Kidney capillary endothelial cell (primary cell): ENCODE data around the gene C1QL4.
A peak's percentile ranks its signal among the peaks of the same experiment; 100 is the strongest.

Experiments used
- DNase-seq: peaks from one replicate; pipeline ENCODE4 v3.0.0-alpha.2; 2018; ENCODE audit warnings: low spot score

C1QL4 gene

DNA sequence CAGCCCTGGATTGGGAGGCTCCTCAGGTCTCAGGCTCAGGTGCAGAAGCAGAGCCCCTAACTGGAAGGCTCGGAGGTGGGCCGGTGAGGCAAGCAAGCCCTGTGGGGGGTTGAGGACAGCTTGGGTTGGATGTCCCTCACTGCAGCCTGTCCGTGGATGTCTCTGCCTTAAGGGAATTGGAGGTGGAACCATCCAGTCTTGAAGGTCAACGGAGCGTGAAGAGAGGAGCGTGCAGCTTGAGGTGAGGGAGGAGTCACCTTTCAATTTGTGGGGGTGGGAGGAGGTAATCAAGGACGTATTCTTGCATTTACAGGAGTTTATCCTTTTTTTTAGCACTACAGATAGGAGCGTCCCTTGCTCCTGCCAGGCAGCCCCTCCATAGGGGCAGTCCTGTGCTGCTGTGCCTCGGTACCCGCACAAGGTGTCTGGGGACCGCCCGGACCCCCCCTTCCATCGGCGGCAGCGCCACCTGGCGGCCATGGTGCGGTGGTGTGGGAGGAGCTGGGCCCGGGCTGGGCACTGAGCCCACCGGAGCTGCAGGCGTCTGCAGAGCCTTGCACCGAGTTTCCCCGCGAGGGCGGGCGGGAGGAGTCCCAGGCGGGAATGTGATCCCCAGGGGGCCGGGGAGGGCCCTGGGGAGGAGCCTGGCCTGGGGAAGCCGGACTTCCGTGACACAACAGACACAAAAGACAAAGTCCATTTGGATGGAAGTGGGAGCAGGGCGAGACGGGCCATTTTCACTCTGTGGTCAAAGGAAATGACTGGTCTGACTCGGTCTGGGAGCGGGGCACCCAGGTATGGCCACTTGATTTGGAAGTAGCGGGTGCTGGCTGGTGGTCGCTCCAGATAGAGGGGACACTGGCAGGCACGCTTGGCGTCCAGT is 10.6 kb upstream of the C1QL4 start:
- DNase-seq, result peak; percentile 65

DNA sequence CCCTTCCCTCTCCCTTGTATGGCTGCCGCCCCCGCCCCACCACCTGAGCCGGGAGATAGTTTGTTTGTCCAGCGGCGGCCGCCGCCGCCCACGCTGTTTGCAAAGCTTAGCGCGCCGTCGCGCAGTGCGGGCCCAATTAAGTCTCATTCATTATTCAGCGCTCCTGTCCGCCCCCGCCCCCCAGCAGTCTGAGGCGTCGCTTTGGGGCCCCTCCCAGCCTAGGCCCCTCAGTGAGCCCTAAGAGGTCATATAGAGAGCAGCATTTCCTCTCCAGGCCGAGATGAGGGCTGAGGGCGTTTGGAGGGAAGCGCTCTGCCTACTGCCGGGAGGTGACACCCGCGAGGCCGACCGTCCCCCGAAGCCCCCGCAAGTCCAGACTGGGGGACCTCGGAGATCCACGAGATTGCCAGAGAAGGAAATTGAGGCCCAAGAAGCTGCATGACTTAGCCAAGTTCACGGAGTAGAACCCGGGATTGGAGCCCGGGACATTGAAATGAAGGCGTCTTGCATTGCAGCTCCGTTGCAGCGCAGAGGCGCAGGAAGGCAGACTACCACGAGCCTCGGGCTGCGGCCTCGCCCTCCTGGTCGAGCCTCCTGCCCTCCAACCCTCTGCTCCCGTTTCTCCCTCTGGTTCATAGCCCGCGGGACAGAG is 9.8 kb upstream of the C1QL4 start, which contains the start of gene DNAJC22:
Gene DNAJC22 (plus strand): TSS at position 230 of the 652 bp plus-strand sequence. CDS start 1,985 bp downstream, outside the sequence.
- no peak for DNase-seq

DNA sequence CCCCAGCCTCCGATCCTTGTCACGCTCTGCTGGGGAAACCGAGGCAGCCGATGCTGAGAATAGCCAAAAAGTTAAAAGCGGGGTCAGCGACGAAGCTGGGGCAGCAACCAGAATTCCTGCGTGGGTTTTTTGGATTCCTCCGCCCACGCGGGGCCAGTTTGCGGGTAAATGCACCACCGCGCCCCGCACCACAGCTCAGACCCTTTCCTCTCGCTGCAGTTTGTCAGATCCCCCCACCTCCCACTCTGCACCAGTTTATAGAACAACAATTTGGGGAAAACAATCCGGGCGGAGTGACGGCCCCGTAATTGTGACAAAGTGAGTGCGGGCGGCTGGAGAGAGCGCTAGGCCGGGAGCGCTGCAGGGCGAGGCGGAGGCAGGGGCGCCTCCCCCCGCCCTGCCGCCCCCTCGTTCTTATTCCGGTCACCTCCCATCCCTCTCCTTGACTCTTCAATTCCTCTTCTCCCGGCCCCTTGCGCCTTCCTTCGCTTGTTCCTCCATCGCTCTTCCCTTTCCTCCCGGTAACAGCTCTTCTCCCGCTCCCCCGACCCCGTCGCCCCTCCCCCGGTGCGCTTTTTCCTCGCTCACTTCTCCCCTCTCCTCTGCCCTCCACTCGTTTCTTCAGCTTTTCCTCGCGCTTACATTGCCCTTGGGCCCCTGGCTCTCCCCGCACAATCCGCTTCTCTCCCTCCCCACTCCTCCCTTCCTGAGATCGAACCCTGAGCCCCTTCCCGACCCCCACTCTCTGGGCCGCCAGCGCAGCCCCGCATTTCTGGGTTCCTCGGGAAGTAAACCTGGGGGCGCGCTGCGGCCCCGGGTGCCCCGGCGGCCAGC is 9.1 kb upstream of the C1QL4 start:
- DNase-seq, result no peak

DNA sequence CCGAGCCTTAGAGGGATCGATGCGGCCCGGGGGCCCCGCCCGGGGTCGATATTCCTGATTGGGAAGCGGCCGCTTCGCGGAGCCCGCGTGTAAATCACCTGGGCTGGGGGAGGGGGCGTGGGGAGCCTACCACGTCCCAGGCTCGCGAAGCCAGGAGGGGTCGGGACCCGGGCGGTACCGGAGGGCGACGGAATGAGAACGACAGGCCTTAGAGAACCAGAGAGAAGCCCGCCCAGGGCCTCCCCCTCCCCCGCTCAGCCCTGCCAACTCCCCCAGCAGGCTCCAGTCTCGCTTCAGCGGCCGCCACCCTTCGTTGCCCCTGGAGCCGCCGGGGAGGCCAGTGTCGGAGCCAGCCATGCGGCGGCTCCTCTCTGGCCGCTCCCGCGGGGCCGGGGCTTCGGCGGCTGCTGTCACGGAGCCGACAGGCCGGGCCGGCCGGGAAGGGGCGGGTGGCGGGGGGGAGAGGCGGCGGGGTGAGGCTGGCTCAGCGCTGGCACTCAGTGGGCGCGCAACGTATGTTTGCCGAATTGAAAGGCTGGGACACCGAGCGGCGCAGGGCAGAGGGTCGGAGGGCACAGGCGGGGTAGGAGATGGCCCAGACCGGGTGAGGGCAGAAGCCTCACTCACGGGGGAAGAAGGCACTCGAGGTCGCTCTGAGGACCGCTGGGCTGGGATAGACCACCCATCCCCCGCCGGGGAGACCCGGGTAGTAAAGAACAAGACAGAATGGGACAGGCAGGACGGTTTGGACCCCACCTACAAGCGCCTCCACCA is 8.2 kb upstream of the C1QL4 start:
- DNase-seq, result no peak

DNA sequence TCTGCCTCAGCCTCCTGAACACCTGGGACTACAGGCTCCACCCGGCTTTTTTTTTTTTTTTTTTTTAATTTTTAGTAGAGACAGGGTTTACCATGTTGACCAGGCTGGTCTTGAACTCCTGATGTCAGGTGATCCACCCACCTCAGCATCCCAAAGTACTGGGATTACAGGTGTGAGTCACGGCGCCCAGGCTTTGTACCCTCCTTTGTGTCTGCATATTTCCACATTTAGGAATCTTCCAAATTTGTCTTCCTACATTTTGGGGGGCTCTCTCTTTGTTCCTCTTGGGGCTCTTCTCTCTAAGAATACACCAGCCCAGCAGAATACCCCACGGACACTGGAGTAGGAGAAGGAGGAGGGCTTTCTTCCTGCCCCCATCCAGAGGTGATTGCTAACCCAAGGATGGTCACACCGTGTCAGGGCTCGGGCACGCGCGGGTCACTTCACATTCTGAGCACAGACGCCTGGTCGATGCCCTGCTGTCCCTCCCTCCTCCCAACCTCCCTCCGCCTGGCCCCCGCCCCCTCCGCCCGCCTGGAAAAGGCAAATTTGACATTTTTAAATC is 7.6 kb upstream of the C1QL4 start:
- DNase-seq, result no peak

DNA sequence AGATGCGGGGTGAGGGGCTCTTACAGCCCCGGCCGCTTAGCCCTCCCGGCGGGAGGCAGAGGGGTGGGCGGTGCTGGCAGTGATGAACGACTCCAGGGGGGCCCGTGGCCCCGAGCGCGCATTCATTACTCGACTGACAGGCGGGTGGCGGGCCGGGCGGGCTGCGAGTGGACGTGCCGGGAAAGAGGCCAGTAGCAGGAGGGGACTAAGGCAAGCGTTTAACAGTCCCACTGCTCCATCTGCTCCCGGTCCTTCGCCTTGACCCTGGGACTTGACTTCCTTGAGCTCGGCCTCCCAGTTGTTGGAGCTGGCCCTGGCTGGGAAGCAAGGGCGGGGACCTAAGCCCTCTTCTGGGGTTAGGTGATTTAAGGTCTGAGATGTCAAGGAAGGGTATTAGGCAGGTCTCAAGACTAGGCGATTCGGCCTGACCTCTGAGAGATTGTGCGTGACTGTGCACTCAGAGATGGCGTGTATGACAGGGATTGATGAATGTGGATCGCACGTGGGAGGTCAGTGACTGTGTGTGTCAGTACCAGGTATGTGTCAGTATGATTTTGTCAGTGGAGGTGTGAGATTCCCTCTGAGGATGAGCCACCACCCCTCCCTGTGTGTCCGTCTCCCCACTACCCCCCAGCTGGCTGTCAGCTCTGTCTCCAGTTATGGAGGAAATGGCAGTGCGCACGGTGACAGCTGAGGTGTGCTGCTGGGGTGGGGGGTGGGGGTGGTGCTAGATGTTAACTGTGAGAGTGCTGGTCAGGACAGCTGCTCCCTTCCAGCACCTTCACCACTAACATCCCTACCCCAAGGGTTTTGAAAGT is 6.1 kb upstream of the C1QL4 start:
- DNase-seq, result no peak

DNA sequence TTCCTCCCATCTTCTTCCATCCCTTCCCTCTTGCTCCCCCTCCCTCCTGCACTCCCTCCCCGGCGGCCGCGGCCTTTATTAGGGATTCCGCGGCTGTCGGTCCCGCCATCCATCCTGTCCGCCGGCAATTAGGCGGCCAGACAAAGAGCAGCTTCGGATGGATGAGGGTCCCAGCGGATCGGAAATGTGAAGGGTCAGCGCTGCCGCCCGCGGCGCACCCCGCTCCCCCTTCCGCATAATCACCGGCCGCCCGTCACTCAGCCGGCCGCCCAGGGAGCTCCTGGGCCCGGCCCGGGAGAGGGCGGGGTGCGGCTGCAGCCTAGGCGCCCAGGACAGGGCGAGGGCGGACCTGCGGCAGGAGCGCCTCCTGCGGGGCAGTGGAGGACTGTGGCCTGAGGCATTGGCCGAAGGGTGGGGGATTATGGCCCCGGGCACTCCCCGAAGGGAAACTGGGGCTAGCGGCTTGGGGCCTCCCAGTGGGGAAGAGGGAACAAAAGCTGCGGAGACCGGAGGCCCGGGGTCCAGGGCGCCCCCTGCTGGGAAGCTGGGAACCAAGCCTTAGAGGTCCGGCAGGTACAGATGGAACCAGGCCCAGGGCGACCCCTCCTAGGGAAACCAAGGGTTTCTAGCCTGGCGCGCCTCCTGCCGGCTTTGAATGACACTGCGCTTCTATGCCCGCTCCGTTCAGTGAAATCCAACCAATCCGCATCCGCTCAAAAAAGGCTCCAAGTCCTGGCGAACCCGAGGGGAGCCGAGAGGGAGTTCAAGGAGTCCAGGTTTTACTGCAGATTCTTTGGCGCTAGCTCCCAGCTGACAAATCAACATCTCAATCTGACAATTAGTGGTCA is 5.3 kb upstream of the C1QL4 start:
- no peak for DNase-seq

DNA sequence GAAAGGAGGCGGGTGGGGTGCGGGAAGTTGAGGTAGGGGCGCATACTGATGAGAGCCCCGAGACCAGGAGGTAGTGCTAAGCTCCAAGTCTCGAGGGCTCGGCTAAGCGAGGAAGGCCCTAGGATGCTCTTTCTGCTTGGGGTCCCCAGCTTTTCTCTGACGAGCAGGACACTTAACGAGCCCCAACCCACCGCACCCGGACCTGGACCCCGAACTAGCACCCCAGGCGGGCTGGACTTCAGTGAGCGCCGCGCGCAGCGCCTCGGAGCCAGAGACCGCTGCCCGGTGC is 4.7 kb upstream of the C1QL4 start:
- DNase-seq, result no peak

DNA sequence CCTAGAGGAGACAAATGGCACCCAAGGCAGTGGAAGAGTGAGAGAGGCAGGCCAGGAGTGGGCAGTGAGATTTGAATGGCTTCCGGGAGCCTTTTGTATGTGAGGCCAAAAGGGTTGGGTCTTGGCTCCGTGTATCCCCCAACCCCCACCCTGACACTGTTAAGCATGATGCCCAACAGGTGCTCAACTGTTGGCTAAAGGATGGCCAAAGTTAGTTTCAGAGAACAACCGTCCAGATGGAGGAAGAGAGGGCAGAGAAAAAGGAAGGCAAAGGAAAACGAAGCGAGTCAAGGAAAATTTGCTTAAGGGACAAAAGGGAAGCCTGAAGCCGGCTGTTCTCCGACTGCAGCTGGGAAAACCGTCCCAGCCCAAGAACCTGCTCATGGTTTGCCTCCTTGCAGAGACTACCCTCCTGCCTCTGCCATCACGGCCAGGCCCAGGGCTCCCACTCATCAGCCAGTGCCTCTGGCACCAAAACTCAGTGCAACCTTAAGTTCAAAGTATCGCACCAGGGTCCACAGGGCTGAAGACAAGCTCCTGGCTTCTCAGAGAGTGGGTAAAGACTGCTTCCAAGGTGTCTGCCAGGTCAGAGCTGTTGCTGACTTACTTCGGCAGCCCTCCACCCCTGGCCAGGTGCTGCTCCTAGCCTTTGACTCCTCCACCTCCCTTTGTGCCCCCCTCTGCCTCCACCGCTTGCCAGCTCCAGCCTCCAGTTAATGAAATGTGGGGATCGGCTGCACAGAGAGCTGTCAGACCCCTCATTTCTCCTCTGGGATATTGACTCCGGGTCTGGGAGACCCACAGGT is 4.2 kb upstream of the C1QL4 start:
- DNase-seq, result no peak

DNA sequence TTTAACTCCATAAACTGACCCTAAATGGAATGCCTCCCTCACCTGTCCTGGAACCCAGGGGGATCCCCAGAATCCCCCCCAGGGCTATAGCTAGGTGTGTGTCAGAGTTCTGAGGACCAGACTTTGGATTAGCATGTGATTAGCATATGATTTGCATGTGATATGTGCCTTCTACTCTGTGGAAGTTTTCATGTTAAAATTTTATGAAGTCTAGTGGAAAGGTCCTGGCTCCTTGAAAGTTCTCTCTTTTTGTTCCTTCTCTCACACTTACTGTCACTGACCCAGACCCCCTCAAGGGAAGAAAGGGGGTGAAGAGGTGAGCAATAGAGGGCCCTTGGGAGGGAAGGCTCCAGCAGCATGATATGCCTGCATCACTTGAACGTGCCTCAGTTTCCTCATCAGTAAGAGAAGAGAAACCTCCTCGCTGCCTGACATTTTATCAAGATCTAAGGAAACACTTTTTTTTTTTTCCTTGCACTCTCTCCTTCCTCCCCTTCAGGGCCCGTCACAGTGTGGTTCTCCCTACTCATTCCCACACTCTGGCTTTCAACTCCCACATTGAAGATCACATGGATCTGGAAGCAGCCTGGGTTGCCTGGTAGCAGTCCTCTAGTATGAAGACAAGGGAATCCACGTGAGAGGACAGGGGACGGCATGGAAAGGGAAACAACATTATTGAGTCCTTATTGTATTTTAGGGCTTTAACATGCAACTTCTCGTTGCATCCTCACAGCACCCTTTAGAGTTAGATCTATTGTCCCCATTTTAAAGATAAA is 3.3 kb upstream of the C1QL4 start:
- no peak for DNase-seq

DNA sequence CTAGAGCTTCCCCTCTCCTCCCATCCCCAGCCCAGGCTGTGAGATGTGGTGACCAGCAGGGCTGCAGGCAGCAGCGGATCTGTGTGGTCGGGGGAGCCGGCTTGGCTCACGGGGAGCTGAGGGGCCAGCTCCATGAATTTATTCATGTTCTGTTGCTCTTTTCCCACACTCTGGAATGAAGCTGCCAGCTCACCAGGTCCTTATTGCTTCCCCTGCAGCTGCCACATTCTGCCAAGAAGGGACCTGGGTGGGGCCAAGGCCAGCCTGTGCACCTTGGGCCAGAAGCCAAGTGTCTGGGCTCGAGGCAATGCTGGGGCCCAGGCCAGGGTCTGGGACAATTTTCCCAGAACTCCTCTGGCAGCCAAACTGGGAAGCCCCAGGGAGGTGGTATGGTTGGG is 2.5 kb upstream of the C1QL4 start:
- DNase-seq, result no peak

DNA sequence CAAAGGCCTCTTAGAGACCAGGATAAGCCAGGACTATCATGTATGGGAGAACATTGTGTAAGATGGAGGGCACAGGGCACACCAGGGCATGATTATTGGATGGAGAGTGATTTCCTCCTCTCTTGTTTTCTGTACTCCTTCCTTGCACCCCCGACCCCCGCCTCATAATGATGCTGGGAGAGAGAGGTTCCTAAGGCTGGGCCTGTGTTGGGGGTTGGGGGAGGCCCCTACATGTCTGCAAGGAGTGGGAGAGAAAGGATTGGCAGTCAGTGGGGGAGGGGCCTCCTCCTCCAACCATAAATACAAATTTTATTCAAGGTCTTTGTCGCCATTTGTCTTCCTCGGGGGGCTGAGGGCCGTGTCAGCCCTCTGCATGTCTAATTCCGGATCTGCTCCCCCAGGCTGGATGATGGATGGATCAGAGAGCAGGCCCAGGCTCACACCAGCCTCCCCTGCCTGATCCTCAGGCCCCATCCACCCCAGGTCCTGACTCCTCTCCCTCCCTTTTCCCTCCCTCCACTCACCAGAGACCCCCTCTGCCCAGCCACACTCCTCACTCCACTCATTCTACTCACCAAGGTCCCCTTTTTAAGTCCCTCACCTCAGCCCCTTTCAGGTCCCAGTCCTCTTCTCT is 2.0 kb upstream of the C1QL4 start:
- DNase-seq, result no peak

DNA sequence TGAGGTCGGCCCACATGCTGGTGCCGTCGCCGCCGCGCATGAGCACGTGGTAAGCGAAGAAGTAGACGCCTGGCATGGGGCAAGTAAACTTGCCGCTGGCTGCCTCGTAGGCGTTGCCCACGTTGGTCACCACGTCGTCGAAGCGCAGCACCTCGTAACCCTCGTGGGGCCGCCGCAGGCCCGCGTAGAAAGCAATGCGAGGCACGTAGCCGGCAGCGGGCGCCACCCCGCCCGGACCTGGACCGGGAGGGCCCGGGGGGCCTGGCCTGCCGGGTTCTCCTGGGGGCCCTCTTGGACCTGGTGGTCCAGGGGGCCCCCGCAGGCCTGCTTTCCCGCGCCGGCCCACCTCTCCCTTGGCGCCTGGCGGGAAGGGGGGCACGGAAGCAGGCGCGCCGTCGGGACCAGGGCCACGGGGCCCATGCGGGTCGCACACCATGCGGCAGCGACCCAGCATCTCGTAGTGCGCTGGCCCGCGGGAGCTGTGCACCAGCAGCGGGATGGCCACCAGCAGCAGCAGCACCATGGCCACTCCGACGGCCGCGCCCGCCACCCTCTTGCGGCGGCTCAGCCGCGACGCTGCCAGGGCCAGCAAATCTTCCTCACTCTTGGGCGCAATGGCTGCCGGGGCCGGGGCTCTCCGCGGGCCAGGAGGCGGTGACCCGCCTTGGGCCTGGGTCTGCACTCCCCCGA is 888 bp downstream of the C1QL4 start:
- no peak for DNase-seq

DNA sequence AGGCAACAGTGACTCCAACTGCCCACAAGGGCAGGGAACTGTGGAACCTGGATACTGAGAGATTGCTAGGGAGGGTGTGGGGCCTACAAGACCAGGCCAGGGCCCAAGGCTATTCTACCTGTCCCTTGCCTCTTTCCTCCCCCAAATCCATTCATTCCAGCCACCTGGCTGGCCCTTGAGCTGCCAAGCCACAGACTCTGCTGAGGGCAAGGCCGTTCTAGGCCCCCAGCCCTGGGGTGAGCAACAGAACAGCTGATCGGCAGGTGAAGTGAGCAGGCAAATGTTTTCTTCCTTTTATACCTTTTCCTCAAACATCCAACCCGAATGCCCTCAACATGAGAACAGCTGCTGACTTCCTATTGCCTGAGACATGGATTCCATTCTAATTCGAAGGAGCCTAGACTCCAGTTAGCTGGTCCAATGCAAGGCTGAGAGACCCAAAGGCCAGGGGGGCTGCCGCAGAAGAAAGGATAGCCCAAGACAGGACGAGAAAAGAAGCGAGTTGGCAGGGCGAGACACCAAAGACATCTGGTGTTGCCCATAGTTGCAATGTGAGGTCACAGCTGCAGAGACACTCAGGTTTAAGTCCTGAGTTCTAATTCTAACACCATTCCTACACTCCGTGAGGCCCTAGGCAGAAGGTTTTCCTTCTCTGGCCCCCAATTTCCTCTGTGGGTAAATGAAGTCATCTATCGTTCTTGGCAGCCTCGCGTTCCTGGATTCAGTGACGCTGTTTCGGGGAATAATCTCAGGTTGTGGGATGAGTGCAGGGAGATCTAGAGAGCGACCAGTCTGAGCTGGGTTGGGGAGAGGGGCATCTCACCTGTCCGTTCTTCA is 1.7 kb downstream of the C1QL4 start:
- no peak for DNase-seq

DNA sequence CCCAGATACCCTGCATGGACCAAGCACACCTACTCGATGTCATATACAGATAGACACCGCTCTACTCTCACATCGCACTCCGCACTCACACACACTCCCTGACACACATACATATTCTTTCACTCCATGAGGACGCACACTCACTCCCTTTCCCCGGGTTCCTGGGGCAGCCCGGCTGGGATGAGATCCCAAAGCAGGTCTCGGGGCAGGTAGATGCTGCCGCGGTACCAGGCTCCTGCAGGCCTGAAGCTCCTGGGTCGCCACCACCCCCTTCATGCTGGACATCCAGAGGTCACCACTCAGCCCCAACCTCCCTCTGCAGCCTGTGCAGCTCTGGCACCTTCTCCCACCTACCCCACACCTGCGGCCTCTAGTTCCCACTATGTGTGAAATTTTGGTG is 2.3 kb downstream of the C1QL4 start:
- no peak for DNase-seq

DNA sequence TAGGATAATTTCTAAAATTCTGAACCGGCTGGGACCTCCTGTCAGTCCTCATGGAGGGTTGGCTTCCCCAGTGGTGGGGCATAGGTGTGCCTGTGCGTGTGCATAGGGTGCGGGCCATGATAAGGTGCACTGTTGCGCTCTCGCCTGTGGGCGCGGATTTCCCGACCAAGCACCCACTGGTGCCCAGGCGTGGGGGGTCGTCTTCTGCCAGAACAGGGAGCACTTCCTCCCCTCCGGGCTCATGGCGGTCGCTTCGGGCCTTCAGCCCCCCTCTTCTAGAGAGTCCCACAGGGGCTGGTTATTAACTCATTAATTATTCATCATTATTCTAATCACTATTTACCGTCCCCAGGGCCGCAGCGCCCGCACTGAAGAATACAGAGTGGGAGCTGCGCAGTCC is 2.8 kb downstream of the C1QL4 start:
- no peak for DNase-seq
